GM06990 (cell line): ENCODE results near the gene RNF181.

Source experiments
- DNase-seq: peaks from one replicate; pipeline ENCODE4 v3.0.0-alpha.2; 2011; ENCODE audit not compliant: insufficient read length; ENCODE audit errors: extremely low read depth
- H3K27me3 ChIP-seq: replicated peaks from 2 replicates; pipeline ENCODE4 v1.6.0; 2011; ENCODE audit warnings: low read length; ENCODE audit not compliant: control insufficient read depth, insufficient read depth
- H3K36me3 ChIP-seq: 2 replicates; pipeline ENCODE4 v1.5.1; 2011; ENCODE audit warnings: low read length; ENCODE audit not compliant: control insufficient read depth, insufficient read depth
- H3K4me3 ChIP-seq: replicated peaks from 2 replicates; pipeline ENCODE4 v1.5.1; 2011; ENCODE audit warnings: low read depth, mild to moderate bottlenecking, control low read depth, low read length
- CTCF ChIP-seq: IDR thresholded peaks from 2 replicates; pipeline ENCODE4 v1.5.1; 2011; ENCODE audit warnings: low read length, control low read depth, mild to moderate bottlenecking, inconsistent platforms; ENCODE audit not compliant: insufficient read depth, poor library complexity, severe bottlenecking

RNF181 gene

DNA sequence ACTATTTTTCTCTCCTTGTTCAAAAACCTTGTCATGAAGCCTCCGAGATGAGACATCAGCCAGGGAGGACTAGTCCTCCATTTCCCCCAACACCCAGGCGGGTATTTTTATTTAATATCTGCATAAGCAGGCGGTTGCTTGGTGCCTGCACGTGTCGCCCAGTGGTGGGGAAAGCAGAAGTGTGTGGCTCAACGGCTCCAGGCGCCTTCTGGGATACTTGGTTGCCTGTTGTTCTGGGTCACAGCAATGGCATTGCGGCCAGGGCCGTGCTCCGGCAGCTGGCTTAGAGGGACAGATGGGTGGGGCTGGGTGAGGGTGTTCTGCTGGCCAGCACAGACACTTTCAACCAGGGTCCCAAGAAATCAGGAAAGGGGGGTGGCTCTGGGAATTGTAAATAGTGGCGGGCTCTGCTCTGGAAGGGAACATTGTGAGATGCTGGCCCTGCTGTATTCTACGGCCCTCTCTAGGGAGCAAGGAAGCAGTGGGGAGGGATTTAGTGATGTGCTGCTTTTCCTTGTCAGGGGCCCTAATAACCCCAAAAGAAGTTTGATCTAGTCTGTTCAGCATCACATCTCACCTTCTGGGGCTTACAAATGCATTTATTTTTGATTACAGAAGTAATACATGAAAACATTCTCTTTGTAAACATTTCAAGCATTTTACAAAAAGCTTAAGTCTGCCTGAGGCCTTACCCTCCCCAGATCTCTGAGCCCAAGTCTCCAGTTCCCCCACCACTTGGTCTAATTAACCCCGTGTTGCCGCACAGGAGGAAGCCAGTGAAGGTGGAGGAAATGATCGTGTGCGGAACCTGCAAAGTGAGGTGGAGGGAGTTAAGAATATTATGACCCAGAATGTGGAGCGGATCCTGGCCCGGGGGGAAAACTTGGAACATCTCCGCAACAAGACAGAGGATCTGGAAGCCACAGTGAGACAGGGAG, 17.0 kb upstream of the RNF181 start:
- H3K4me3 ChIP-seq, result peak overlapping the region; percentile 81
- DNase-seq, result no peak
- TF ChIP-seq CTCF, result no peak

DNA sequence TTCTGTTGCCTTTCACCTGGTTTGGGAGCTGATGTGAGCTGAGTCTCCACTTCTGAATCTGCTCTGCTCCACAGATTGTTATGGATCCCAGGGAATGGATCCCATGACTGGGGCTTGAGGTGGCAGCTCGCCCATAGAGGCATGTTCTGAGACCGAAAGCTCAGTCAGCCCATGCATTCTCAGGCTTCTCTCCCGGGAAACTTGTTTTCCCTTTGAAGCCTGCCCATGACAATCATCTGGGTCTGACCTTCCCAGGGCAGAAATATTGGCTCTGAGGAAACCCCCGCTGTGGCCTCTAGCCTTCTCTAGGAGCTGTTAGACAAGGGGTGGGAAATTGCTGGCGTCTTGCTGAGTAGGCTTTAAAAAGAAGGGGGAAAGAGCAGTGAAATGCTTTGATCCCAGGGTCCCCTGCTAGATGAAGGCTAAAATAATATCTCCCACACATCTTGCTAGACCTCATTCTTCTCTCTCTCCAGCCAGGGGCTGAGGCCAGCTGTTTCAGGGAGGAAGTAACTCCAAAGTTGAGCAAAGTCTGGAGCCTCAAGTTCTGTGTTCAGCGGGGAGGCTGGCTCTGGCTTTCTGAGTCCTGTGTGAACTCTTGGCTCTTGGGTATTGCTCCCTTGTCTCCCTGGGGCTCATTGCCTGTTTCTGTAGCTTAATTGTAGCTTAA, 16.1 kb upstream of the RNF181 start:
- no peak for TF ChIP-seq CTCF
- H3K27me3 ChIP-seq, result no peaks in the 10 kb centered on the region
- no peak for DNase-seq
- no peak overlapping the region for H3K4me3 ChIP-seq
- H3K36me3 ChIP-seq, result peaks cover 6% of the 10 kb centered on the region

More for the DNA sequence above, 17.0 kb upstream of the RNF181 start:
- Histone ChIP-seq H3K36me3 (peaks cover 6% of the 10 kb centered on the region), H3K27me3 (no peaks in the 10 kb centered on the region)

- DNase-seq, result no peak
- Histone ChIP-seq H3K4me3 (no peak overlapping the region), H3K27me3 (no peaks in the 10 kb centered on the region), H3K36me3 (peaks cover 6% of the 10 kb centered on the region)
- no peak for TF ChIP-seq CTCF
Observed at GRCh38 chr2:85580206-85580605, 15.3 kb upstream of the RNF181 start.

DNA sequence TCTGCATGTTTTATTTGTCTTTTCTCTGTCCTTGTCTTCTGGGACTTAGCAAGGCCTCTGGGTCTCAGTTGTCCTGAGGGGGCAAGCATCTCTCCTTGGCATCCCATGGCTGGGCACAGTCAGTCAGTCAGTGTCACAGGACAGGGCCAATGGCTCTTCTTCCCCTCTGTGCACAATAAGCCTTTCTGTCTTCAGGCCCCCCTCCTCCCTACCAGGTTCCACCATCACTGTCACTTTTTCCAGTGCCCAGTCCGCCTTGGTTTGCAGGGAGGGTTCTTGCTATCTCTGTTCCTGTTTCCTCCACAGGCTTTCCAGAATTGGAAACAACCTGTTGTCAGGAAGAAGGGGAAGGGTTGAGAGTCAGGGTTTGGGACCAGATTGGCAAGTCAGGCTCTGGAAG, 13.1 kb upstream of the RNF181 start:
- Histone ChIP-seq H3K36me3 (peaks cover 6% of the 10 kb centered on the region), H3K4me3 (no peak overlapping the region), H3K27me3 (no peaks in the 10 kb centered on the region)
- no peak for DNase-seq
- no peak for TF ChIP-seq CTCF

DNA sequence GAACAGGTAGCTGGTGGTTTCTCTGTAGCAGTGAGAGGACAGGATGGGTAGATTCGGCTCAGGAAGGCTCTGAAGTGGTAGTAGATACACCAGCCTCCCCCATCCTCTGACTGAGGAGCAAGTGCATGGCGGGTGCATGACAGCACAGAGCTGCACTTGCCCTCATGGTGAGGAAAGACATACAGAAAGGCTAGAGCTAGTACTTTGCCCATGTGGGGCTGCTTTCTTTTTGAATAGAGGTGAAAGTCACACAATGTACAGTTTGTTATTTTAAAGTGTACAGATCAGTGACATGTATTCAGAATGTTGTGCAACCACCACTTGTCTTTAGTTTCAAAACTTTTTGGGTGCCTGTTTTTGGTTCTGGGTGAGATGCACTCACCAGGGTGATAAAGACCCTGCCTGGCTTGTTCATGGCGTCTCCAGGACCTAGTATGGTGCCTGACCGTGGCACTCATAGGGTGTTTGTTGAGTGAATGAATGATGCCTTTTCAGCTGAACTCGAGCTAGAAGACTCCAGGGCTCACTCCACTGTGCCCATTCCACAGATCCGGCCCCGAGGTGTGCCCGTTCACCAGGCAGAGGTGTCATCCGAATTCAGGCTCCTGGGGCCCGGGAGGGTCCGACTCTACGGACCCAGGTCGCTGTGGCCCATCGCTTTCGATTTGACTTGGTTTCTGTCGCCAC, 11.7 kb upstream of the RNF181 start:
- no peaks in the 10 kb centered on the region for H3K27me3 ChIP-seq
- no peak for TF ChIP-seq CTCF
- DNase-seq, result no peak
- H3K4me3 ChIP-seq, result peak overlapping the region; percentile 69
- H3K36me3 ChIP-seq, result peaks cover 6% of the 10 kb centered on the region
